Activated T-cell treated with anti-CD3 and anti-CD28 coated beads for 48 hours (primary cell): ENCODE results near the gene USP24.
"Not testable (repeated sequence)": the region's sequence is repeated elsewhere in the genome, so short reads cannot be mapped to it uniquely, and the experiment has no call there.

Experiments used
- DNase-seq: peaks from one replicate; pipeline ENCODE4 v3.0.0-alpha.2; 2020; ENCODE audit warnings: low read depth

Gene USP24

GRCh38 chr1:55124470-55124869 is 90.7 kb downstream of the USP24 start:
- no peak for DNase-seq

- no peak for DNase-seq
Measured at GRCh38 chr1:55120538-55120937, 94.6 kb downstream of the USP24 start.

DNA sequence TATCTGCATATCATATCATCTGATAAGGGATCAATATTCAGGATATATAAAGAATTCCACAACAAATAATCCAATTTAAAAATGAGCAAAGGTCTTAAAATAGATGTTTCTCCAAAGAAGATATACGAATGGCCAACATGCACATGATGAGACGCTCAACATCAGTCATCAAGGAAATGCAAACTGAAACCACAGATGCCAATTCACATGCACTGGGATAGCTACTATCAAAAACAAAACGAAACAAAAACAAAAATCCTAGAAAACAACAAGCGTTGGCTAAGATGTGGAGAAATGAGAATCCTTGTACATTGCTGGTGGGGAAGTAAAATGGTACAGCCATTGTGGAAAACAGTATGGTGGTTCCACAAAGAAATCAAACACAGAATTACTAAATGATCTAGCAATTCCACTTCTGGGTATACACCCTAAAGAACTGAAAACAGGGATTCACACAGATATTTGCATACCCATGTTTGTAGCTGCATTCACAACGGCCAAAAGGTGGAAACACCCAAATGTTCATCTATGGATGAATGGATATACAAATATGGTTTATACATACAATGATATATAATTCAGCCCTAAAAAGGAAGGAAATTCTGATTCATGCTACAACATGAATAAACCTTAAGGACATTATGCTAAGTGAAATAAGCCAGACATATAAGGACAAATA is 96.4 kb downstream of the USP24 start:
- DNase-seq = no peak

- DNase-seq = no peak
Measured at GRCh38 chr1:55117941-55118340, 97.2 kb downstream of the USP24 start.

DNA sequence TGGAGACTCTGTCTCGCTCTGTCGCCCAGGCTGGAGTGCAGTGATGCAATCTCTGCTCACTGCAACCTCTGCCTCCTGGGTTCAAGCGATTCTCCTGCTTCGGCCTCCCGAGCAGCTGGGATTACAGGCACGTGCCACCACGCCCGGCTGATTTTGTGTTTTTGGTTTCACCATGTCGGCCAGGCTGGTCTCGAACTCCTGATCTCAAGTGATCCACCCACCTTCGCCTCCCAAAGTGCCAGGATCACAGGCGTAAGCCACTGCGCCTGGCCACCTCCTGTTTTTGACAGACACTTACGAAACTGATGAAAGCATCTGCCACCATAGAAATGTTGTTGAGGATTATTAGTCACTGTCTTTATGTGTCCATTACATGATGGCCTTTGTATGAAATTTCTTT is 106.2 kb downstream of the USP24 start:
- DNase-seq = not testable (repeated sequence)

GRCh38 chr1:55107101-55107500 is 108.1 kb downstream of the USP24 start:
- DNase-seq = no peak

DNA sequence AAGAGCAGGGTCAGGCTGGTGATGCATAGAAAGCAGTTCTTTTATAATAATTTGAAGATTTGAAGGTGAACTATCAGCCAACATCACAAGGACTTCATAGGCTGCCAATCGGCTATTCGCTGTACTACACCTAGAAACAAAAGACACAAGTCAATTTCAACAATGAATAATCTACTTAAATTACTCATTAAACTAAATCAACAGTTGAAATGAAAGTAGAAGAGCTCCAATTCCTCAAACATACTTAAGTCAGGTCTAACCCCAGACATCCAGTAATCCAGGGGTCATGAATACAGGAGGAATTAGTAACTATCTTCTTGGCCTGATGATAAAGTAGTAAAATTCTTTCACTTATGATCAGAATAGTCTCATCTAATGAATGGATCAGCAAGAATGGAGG is 111.3 kb downstream of the USP24 start:
- DNase-seq = no peak

DNA sequence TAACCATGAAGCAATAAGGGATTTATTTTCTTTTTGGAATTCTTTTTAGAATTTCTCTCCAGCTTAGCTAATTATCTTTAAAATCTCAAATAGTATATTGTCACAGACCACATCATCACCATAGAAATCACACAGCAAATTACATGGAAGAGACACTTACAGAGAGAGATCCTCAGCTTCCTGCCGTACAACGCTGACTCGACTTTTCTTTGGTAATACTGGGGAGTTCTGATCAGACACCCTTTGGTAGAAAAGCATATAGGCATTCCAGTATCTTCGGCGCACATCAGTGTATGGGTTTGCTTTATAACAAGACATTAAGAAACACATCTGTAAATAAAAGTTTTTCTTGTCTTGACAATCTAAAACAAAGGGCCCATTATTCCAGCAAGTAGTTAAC is 120.1 kb downstream of the USP24 start:
- DNase-seq = no peak

GRCh38 chr1:55092475-55092874 is 122.7 kb downstream of the USP24 start:
- DNase-seq = no peak

DNA sequence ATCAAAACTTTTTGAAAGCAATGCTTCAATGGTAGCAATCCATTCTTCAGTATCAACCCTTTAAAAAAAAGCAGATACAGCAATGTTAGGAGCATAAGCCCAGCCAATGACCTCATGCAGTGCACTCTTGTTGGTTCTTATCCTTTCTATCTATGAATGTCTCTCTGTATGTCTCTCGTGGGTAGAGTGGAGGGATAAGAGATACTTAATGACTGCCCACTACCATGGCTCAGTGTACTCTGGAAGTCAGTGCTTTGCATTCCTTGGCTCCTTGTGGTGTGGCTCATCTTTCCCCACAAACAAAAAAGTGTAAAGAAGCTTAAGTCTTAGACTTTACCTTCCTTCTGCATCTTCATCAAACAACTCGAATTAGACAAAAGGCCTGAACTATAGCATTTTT is 125.5 kb downstream of the USP24 start:
- no peak for DNase-seq

- DNase-seq = no peak
Measured at GRCh38 chr1:55088413-55088812, 126.8 kb downstream of the USP24 start.

GRCh38 chr1:55087439-55087838 is 127.7 kb downstream of the USP24 start:
- no peak for DNase-seq

GRCh38 chr1:55084257-55084656 is 130.9 kb downstream of the USP24 start:
- DNase-seq = no peak

DNA sequence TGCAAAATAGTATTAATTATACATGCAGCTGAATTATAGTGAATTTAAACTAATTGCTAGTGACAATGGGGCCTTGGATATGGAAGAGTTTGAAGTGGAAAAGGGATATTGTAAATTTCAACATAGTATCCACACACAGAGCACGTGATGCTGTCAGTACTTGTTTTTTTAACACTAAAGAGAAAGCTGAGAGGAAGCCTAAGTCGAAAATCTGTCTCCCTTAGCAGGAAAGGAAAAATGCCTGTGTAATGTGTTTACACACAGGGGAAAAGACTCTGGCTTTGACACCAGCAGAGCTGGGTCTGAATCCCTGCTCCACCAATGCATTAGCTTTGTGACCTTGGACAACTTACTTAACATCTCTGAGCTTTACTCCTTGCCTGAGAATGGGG is 133.3 kb downstream of the USP24 start:
- no peak for DNase-seq

DNA sequence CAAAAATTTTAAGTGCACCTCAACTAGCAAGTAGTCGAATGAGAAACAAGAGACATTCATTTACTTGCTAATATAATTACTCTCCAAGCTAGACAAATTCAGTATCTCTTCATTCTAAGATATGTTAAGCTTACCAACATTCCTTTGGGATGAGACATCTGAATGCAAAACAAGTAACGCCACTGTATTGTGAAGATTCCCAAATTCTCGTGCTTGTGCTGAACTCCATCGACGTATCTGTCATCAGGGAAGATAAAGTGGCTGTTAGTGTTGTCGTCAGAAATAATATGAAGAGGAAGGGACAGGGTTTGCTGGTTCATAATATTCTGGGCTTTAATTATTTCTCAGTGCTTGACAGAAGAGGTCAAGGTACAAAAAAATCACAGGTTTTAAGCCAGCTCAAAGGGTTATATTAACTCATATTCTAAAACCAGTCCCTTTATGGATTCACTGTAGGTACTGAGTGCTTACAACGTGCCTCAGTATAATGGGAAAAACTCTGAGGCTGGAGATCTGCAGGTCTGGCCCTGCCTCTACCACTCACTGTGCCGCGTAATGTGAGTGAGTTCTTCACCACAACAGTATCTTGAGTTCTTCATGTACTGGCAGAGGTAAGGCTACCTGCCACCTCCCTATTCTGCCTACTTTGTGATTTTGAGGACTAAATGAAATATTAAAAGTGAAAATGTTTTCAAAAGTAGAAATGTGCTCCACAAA is 133.8 kb downstream of the USP24 start:
- no peak for DNase-seq

DNA sequence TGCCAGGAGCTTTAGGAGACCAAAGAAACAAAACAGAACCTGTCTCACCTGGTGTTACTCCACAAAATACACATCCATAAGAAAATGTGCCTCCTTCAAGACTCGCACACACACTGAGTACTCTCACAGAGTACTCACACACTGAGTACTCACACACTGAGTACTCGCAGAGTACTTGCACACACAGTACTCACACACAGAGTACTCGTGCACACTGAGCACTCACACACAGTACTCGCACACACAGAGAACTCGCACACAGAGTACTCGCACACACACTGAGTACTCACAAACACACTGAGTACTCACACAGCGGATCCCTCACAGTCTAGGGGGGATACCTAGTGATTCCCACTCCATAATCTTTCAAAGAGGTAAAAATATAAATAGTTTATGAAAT is 135.5 kb downstream of the USP24 start:
- DNase-seq = no peak

GRCh38 chr1:55078470-55078869 is 136.7 kb downstream of the USP24 start:
- no peak for DNase-seq

DNA sequence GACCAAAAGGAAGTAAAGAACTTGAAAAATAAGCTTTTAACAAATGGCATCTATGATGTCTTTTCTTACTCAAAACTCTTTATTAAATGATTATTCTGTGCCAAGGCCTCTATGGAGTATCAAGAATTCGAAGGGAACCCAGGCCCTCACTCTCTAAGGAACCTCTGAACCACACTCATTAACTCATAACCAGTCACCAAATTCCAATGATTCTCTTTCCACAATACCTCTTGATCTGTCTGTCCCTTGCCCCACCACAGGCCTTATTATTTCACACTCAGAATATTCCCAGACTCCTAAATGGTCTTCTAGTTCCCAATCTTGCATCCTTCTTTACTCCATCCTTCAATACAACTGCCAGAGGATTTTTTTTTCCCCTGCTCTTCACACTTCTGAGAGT is 138.8 kb downstream of the USP24 start:
- DNase-seq = no peak

GRCh38 chr1:55074455-55074854 is 140.7 kb downstream of the USP24 start:
- no peak for DNase-seq

DNA sequence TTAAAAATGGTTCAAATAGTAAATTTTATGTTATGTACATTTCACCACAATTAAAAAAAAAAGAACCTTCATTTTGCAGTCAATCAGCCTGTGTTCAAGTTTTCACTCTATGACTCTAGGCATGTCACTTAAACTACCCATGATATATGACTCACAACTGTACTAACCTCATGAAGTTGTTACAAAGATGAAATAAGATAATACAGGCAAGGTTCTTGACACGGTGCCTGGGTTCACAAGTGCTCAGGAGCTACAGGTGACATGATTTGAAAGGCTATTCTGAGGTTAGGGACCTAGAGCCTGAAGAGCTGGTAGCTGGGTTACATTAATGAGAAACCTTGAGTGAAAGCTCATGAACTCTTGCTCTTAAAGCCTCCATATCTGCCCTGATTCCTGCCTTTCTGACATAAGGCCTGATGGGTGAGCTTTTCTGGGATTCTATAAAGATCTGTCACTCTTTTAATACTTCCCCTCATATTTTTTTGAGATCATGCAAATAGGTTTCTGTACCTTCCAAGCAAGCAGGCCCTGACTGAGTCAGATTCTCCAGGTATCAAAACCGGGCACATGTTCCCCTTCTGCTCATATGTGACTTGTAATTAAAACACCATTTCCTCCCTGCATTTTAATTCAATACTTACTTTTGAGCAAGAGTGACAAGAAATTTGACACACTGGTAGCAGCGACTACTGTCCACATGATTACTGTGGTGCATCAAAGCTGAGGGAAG is 141.8 kb downstream of the USP24 start:
- DNase-seq = peak; percentile 9

DNA sequence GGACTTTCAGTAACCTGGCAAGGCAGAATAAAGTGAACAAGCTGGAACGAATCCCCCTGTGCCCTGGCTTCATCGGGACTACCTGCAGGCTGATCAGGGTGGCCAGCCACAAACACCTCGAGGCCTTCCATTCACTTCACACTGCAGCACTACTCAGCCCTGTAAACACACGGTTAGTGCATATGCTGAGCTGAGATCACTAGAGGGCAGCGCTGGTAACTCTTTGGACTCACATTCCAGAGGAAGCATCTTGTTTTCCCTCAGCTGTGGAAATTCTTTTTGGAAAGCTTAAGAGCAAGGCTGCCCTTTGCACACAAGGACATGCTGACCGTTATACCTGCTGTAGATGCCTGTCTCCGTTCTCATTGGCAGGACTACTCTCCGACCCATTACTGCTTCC is 143.7 kb downstream of the USP24 start:
- no peak for DNase-seq

GRCh38 chr1:55070293-55071164 is 144.6 kb downstream of the USP24 start:
- no peak for DNase-seq
